GM08714 (cell line): ENCODE data around the gene SF3B6.
A peak's percentile ranks its signal among the peaks of the same experiment; 100 is the strongest.
"Not testable (repeated sequence)": the region's sequence is repeated elsewhere in the genome, so short reads cannot be mapped to it uniquely, and the experiment has no call there.

Experiments
- H3K4me3 ChIP-seq: fragments of 200-500 bp; sonication (Bioruptor generic); 2 replicates; pipeline ENCODE4 v1.5.1; 2014; ENCODE audit warnings: mild to moderate bottlenecking, low read length, inconsistent platforms
- ZNF274 ChIP-seq: IDR thresholded peaks from 2 replicates; pipeline ENCODE4 v1.6.1; 2012; ENCODE audit warnings: mild to moderate bottlenecking, low read depth, low read length

Gene SF3B6

DNA sequence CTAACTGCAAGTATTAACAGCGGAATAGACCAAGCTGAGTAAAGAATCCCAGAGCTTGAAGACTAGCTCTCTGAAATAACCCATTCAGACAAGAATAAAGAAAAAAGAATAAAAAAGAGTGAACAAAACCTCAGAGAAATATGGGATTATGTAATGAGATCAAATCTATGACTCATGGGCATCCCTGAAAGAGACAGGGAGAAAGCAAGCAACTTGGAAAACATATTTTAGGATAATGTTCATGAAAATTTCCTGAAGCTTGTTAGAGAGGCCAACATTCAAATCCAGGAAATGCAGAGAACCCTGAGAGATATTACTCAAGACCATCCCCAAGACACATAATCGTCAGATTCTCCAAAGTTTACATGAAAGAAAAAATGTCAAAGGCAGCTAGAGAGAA is 29.7 kb upstream of the SF3B6 start:
- H3K4me3 ChIP-seq: no peak overlapping the region
- TF ChIP-seq ZNF274: no peak

DNA sequence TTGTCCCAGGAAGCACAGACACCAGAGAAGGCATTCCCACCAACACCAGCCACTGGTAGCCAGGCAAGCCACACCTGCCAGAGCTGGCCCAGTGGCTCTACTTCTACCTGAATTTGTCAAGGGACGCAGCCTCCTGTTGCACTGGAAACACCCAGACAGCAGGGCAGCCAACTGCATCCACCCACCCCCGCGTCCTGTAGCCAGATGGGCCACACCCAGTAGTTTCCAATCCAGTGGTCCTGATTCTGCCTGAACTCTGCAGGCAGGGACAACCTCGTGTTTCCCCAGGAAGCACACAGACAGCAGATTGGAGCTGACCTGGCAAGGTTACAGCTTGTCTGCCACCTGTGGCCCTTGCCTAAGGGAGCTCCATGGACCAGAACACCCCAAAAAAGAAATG is 28.8 kb upstream of the SF3B6 start:
- H3K4me3 ChIP-seq: no peak overlapping the region
- TF ChIP-seq ZNF274: no peak

DNA sequence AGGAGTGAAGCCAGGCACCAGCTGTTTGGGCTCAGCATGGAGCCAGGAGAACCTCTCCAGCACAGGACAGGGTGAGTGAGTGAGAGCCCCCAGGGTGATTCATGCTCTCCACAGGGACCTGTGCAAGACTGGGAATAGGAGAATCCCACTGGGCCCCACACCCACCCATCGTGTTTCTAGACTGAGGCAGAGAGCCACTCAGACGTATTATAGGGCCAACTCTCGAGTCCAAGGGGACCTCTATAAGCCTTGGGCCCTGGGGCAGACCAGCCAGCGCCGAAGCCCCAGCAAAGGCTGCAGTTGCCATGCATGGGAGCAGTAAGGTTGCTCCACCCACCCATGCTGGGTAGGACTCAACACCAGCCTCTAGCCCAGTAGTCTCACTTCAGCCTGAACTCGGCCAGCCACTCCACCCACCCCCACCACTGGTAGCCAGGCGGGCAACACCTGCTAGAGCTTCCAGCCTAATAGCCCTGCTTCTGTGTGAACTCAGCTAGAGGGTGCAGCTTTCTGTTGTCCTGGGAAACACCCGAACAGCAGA is 28.1 kb upstream of the SF3B6 start:
- no peak for TF ChIP-seq ZNF274
- no peak overlapping the region for H3K4me3 ChIP-seq

DNA sequence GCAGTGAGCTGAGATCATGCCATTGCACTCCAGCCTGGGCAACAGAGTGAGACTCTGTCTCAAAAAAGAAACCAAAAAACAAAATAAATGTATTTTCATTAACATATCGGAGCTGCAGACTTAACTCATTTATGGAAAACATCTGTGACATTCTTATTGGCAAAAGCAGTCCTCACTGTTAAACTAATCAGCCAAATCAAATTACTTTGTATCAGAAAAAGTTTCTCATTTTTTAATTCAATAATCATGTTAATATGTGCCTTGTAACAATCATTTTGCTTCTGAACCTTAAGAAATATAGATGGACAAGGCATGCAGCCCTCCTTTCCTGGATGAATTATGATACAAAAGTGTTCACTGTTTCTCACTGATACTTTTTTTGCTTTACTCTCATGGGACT is 26.6 kb upstream of the SF3B6 start:
- no peak for TF ChIP-seq ZNF274

DNA sequence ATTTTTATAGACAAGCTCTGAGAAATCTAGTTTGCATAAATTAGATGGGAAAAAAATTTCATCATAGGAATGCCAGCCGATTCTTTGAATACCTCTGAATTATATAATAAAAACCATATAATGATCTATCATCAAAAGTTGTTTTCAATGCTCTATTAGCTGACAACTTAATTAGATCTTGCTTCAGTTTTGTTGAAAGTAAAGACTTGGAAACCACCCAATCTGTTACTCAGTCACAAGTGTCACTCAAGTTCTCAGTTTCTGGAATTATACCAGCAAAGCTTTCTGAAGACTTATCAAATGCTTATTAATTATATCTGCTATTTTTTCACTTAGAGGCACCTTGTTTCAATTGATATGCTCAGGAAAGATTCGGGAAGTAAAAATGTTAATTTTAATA is 25.9 kb upstream of the SF3B6 start:
- no peak overlapping the region for H3K4me3 ChIP-seq
- TF ChIP-seq ZNF274: no peak

More for the DNA sequence above, 26.6 kb upstream of the SF3B6 start:
- H3K4me3 ChIP-seq: no peak overlapping the region

DNA sequence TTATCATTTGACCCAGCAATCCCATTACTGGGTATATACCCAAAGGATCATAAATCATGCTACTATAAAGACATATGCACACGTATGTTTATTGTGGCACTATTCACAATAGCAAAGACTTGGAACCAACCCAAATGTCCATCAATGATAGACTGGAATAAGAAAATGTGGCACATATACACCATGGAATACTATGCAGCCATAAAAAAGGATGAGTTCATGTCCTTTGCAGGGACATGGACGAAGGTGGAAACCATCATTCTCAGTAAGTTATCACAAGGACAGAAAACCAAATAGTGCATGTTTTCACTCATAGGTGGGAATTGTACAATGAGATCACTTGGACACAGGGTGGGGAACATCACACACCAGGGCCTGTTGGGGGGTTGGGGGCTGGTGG is 24.6 kb upstream of the SF3B6 start:
- not testable (repeated sequence) for H3K4me3 ChIP-seq

DNA sequence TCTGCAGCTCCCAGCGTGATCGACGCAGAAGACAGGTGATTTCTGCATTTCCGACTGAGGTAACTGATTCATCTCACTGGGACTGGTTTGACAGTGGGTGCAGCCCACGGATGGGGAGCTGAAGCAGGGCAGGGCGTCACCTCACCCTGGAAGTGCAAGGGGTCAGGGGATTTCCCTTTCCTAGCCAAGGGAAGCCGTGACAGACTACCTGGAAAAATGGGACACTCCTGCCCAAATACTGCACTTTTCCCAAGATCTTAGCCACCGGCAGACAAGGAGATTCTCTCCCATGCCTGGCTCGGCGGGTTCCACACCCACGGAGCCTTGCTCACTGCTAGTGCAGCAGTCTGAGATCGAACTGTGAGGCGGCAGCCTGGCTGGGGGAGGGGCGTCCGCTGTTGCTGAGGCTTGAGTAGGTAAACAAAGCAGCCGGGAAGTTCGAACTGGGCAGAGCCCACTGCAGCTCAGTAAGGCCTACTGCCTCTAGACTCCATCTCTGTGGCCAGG is 19.1 kb upstream of the SF3B6 start:
- H3K4me3 ChIP-seq: not testable (repeated sequence)

DNA sequence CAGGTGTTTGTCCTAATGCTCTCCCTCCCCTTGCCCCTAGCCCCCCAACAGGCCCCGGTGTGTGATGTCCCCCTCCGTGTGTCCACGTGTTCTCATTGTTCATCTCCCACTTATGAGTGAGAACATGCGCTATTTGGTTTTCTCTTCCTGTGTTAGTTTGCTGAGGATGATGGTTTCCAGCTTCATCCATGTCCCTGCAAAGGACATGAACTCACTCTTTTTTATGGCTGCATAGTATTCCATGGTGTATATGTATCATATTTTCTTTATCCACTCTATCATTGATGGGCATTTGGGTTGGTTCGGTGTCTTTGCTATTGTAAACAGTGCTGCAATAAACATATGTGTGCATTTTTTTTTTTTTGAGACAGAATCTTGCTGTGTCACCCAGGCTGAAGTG is 17.1 kb upstream of the SF3B6 start:
- not testable (repeated sequence) for H3K4me3 ChIP-seq

DNA sequence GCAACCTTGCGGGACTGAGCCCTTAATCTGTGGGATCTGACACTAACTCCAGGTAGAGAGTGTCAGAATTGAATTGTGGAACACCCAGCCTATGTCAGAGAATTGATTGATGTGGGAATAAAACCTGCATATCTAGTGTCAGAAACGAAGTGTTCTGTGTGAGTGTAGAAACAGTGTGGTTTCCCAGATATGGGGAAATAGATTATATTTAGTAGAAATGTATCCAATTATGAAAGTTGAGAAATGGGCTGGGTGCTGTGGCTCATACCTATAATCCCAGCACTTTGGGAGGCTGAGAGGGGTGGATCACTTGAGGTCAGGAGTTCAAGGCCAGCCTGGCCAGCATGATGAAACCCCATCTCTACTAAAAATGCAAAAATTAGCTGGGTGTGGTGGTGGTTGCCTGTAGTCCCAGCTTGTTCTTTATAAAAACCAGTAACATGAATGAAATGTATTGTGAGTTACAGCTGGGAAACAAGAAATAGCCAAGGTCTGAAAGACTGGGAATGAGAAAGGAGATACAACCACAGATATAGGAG is 12.8 kb upstream of the SF3B6 start:
- H3K4me3 ChIP-seq: no peak overlapping the region
- no peak for TF ChIP-seq ZNF274

DNA sequence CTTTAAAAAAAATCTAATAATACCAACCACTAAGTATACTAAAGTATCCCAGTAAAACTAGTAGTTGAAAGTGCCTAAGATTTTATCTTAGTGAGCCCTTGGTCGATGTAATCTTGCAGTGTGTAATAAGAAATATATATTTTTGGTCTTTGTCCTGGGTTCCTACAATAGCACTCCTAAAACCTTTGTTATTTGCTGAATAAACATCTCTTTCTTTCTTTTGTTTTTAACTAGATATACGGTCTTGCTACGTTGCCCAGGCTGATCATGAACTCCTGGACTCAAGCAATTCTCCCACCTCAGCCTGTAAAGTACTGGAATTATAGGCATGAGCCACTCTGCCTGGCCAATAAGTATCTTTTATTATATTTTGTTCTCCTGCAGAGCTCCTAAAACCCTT is 10.9 kb upstream of the SF3B6 start:
- no peak overlapping the region for H3K4me3 ChIP-seq
- no peak for TF ChIP-seq ZNF274

DNA sequence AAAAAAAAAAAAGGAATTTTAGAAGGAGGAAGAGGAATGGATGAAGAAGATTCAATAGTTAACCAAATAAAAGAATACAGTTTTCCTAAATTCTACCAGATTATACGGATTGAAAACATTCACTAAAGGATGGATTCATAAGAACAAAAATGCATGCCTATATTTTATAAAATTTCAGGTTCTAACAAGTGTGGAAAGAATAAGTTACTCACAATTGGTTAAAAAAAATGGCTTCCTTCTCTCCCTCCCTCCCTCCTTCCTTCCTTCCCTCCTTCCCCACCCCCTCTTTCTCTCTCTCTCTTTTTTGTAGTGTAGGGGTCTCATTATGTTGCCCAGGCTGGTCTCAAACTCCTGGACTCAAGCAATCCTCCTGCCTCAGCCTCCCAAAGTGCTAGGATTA is 10.1 kb upstream of the SF3B6 start:
- TF ChIP-seq ZNF274: no peak
- H3K4me3 ChIP-seq: no peak overlapping the region

DNA sequence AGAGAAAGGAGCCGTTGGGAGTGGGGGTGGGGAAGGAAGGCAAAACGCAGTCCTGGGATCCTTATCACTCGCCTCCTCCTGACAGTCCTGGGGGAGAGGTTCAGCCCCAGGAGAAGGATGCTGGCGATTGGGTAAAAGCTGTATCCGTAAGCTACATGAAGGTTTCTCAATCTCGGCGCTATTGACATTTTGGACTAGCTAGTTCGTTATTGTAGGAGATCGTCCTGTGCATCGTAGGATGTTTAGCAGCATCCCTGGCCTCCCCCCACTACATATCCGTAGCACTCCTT is 9.0 kb upstream of the SF3B6 start:
- no peak for TF ChIP-seq ZNF274
- H3K4me3 ChIP-seq: peak overlapping the region; percentile 70; the same call in 1 of the 2 replicates

DNA sequence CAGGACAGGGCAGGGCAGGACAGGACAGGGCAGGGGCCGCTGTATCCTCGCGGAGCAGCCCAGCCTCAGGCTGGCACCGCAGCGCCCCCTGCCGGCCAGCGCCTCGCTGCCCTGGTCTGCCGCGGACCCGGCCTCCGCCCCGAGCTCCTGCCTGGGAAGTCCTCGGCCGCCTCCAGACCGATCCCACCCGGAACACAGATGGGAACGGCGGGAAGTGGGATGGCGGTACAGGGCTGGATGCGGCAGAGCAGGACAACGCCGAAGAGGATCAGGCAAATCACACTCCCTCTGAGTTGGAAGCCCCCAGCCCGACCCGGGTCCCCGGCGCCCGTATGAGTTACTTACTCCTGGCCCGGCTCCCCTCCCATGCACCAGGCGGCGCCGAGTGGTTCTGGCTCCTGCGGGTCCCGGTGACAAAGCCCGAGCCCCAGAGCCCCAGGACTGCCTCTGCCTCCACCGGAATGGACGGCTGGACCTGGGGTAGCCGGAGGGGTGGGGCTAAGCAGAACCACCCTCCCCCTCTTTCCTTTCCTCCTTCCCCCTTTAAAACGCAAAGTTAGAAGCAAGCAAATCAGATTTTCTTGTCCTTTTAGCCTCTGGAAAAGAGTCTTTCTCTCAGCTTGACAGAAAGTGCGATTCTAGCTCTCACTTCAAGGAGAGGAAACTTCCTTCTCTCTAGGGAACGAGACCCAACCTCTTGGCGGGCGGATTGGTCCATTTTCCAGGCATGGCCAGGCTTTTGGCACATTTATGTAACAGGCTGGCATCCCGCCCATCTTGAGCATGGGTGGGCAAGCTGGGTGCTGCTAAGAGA is 8.5 kb upstream of the SF3B6 start, which contains the start of gene TP53I3:
TSS of gene TP53I3 (minus strand) at position 449 of the 814 bp plus-strand sequence. CDS start 508 bp downstream, outside the sequence.
- no peak for TF ChIP-seq ZNF274
- peak within 1 kb of the TSS; percentile 70; the same call in 1 of the 2 replicates for H3K4me3 ChIP-seq

DNA sequence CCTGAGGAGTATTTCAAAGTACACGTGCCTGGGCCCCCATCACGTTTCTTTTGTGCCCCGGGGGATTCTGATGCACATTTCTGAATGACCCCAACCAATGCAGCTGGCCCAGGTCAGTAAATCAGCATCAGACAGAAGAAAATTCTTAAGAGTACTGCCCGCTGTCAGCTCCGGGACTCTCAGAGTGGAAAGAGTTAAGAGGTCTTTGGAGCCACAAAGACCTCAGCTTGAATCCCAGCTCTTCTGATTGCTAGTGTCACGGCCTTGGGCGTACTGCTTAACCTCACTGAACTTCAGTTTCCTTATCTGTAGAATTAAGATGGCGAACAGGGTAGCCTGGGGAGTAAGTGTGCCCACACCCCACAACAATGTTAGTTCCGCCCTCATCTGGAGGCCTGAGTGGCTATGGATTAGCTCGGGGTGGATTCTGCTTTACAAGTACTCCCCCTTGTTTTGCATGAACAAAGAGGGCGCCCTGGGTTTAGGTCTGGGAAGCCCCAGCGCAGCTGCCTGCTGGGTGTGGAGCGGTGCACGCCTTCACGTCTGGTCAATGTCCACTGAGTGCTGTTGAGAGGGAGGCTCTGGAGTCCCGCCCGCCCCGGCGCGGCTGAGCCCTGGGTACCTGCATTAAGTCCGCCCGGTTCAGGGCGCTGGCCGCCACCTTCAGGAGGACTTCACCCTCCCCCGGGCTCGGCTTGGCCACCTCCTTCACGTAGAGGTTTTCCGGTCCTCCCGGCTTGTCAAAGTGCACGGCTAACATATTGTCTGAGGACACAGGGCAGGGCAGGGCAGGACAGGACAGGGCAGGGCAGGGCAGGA is 7.7 kb upstream of the SF3B6 start:
- peak overlapping the region; percentile 70; the same call in 1 of the 2 replicates for H3K4me3 ChIP-seq
- no peak for TF ChIP-seq ZNF274
